Hematopoietic multipotent progenitor cell (in vitro differentiated cells): Measurements from ENCODE around the gene ATXN1. TPM values are rescaled to one million over a fixed set of nuclear protein-coding genes. Genes with fewer than 3 reads are reported as not detected.

Experiments
- DNase-seq, 3 donors: peaks; one replicate each; pipeline ENCODE4 v3.0.0-alpha.2; 2011 to 2015; ENCODE audit warnings: low read depth in 2 of 3, low spot score in 2 of 3
- total RNA-seq: library from RNA; depleted of rRNA; stranded (reverse); fragments of >200 nt; gene quantifications from one replicate; pipeline ENCODE4 v1.2.3, GENCODE V29; 2012

The ATXN1 gene
- total RNA-seq, 1 donor: 52.0 TPM

DNA sequence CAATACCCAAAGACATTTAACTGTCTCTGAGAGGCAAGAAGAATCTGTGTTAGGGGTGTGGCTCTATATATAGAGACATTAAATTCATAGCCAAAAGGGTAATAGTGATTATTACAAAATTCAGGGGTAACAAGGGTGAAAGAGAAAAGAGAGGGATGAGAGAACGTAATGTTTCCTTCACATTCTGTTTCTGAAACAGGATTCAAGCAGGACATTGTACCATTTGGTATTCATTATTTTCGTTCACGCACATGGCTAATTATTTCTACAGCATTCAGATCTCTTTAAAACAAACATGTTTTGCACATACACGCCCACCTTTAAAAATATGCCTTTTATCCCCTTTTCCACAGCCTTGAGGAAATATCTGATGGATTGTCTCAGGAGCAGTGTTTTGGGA lies 400.1 kb downstream of the ATXN1 start:
- DNase-seq: no peak

DNA sequence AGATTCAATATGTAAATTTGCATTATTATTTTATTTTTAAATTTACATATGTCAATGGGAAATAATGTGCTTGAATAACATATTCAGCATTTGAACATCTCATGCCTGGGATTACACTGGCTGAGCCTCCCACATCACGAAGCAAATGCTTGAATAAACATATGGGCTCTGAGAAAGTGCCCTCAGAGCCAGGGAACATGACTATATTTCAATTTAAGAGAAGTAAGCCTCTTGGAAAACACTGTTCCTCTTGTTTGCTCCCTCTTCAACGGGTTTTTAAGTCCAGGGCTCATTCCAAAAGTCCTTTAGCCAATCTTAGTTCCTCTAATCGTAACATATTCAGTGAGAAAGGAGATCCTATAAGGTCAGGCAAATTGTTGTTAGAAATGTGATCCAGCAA lies 400.9 kb downstream of the ATXN1 start:
- no peak for DNase-seq

GRCh38 chr6:16359563-16359962 lies 401.7 kb downstream of the ATXN1 start:
- DNase-seq: no peak

DNA sequence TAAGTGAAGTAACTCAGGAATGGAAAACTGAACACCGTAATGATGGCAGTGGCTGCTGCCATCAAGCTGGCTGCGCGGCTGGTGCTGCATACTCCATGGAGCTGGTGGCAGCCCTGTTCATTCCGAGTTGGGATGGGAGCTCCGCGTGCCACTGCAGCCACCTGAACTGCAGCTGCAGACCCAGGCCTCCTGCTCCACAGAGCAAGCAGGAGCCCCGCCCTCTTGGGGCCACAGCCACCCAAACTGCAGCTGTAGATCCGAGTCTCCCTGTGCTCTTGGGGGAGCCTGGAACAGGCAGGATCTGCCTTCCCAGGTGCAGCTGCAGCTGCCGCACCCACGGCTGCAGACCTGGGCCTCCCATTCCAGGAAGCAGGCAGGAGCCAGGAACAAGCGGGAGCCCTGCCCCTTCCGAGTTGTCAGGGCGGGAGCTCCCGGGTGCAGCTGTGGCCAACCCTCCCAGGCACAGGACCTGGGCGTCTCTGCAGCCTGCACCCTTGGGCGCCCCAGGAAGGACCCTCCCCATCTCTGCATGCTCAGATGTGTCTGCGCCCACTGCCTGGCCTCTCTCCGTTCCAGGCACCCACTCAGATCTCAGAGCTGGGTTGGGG lies 402.6 kb downstream of the ATXN1 start:
- DNase-seq: no peak

GRCh38 chr6:16355699-16356446 lies 405.4 kb downstream of the ATXN1 start:
- DNase-seq: no peak

- no peak for DNase-seq
Observed at GRCh38 chr6:16355238-16355637, 406.0 kb downstream of the ATXN1 start.

- no peak for DNase-seq
Observed at GRCh38 chr6:16354692-16355091, 406.6 kb downstream of the ATXN1 start.

GRCh38 chr6:16352821-16353438 lies 408.3 kb downstream of the ATXN1 start:
- DNase-seq: no peak

DNA sequence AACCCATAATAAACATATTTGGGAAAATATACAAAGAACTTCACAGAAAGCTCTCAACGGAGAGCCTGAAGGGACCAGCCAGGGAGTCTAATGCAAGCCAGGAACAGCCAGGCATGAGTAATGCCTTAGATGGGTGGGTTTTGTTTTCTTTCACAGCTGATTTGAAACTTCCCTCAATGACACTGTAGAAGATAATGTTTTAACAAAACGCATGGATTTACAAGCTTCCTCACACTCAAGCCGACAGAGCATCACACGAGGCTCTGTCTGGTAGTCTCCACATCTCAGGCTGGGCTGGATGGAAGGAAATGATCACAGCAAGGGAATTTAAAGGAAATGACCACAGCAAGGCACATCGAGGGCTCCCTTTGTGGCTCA lies 409.0 kb downstream of the ATXN1 start:
- no peak for DNase-seq

- no peak for DNase-seq
Observed at GRCh38 chr6:16349544-16349943, 411.7 kb downstream of the ATXN1 start.

DNA sequence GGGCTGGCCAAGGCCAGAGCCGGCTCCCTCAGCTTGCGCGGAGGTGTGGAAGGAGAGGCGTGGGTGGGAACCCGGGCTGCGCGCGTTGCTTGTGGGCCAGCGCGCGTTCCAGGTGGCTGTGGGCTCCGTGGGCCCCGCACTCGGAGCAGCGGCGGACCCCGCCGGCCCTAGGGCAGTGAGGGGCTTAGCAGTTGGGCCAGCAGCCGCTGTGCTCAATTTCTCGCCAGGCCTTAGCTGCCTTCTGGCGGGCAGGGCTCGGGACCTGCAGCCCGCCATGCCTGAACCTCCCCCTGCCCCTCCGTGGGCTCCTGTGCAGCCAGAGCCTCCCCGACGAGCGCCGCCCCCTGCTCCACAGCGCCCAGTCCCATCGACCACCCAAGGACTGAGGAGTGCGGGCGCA lies 414.4 kb downstream of the ATXN1 start:
- DNase-seq: no peak

DNA sequence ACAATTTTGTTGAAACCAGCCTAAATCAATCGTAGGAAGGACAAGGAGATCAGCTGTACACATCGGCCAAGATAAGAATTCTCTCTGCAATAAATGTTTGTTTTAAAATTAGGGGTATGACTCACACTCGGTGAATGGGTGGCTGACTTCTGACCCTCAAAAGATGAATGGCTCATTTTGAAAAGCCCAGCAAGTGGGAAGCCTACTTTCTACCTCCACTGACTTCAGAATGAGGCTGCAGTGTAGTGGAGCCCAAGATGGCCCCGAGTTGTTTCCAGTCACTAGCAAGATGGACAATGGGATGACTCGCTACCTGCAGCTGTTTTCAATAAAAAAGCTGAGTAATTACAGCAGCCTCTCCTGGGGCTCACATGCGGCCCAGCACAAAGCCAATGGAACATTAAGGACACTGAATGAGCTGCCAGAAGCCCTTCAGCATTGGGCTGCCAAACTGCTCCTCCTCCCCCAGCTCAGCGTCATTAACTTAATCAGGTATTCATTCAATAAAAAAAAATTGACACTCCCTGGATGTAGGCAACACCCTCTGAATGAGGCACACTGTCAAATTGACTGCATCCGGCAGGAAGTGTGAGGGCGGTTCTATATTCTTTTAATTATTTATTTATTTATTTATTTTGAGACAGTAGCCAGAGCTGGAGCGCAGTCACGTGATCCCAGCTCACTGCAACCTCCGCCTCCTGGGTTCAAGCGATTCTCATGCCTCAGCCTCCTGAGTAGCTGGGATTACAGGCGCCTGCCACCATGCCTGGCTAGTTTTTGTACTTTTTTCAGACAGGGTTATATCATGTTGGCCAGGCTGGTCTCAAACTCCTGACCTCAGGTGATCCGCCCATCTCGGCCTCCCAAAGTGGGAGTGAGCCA lies 415.6 kb downstream of the ATXN1 start:
- no peak for DNase-seq

GRCh38 chr6:16344756-16345155 lies 416.5 kb downstream of the ATXN1 start:
- DNase-seq: no peak

- DNase-seq: no peak
Observed at GRCh38 chr6:16343593-16343992, 417.7 kb downstream of the ATXN1 start.

DNA sequence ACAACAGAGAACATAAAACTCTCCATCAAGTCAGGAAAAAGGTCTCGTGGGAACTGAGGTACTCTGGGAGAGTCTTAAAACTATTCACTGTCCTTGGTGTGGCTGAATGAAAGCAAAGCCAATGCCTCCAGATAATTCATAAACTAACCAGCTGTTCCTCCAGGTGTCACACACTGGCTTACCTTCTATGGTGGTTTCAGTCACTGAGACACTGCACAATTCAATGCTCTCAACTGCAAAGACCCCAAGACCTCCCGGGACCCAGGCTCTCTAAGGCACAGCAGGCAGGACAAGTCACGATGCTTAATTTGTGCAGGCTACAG lies 422.0 kb downstream of the ATXN1 start:
- DNase-seq: no peak

DNA sequence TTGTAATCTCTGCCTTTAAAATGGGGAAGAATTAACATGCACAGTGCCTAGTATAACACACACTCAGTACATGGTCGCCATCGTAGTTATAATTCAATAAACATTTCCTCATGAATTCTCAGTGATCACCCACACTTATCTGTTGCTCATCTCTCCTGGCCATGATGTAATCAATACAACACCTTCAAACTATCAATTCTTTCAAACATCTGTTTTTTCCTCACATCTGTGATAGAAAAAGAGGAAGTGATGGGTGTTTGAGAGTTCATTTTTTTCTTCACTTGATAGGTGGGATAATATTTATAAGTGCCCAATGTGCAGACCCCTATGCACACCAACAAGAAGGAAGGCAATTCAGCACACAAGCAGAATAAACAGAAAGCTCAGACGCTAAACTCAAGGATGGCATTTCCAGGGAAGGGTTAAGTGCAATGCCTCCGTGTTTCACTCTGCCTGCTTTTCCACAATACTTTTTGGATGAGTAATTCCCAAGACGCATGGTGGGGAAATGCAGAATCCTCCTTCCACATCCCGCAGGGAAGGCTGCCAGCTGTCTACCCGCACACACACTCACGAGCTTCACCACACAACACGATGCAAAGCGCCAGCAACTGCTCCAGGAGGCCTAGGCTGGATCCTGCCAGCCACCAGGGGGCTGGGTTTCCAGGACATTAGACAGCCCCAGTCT lies 422.5 kb downstream of the ATXN1 start:
- peak in 1 of 3 donors; percentile 19 for DNase-seq

- DNase-seq: no peak
Observed at GRCh38 chr6:16337295-16337975, 423.8 kb downstream of the ATXN1 start.

DNA sequence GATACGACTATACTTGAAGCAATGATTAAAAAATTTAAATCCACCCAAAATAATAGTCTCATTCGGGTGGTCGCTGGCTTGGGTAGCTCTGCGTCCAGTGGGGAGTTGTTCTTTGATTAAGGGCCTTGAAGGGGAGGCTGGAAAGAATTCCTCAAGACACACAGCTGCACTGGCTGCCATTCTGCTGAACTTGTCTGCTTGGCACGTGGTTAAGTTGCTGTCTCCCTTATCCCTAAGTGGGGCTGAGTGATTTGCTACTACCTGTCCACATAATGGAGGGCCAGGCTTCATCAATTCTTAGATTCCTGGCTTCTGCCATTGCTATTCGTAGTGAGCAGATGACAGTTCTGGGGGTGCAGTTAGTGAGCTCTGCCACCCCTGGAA lies 424.4 kb downstream of the ATXN1 start:
- DNase-seq: no peak

DNA sequence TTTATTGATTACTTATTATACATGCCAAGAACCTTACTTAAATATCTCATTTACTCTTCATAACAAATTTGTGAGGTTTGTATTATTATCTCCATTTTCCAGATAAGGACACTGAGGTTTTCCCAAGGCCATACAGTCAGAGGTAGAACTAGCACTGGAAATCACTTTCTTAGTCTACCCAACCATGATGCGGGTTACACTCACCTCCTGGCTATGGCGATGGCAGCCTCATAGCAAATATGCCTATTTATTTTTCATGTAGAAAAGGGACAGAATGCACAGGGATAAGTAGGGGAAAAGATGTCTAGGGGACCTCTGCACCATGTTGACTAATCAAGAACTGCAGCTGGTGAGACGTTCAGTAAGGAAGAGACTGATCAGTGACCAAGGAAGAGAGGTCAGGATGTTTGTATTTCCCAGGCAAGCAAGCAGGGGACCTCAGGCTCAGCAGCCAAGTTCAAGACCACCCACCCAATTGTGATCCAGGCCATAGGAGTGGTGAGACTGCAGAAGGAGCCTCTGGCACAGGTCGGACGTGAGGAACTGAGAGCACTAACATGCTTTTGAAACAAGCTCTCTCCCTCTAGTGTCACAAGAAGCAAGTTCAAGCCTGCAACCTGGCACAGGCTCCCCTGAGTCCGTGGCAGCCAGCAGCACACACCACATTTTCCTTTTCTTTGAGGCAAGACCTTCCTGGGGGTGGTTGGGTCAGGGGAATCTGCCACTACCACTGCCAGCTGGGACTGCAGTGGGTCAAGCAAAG lies 425.0 kb downstream of the ATXN1 start:
- no peak for DNase-seq

DNA sequence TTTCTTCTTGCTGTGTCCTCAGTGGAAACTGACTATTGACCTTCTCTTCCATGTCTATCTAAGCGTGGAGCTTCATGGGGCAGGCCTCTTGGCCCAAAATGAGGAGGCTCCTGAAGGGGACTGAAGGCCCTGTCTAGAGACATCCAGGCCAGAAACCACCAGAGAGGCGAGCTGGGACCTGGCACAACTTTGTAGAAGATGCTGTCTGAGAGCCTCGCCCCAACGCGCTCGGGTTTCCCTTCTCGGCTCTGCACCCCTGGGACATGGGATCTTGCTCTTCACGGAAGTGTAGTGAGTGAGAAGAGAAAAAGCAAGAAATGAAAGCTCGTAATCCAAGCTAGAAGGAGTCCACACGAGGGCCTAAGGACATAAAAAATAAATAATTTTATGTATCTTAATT lies 426.1 kb downstream of the ATXN1 start:
- no peak for DNase-seq
